Suppressor macrophage treated with lipopolysaccharide for 4 hours (primary cell): ENCODE data around the gene FA2H.
"Not testable (repeated sequence)": the region's sequence is repeated elsewhere in the genome, so short reads cannot be mapped to it uniquely, and the experiment has no call there.

ENCODE experiments used
- DNase-seq: peaks from one replicate; pipeline ENCODE4 v3.0.0-alpha.2; 2020

The FA2H gene

GRCh38 chr16:74668877-74669276 lies 105.7 kb downstream of the FA2H start:
- not testable (repeated sequence) for DNase-seq

DNA sequence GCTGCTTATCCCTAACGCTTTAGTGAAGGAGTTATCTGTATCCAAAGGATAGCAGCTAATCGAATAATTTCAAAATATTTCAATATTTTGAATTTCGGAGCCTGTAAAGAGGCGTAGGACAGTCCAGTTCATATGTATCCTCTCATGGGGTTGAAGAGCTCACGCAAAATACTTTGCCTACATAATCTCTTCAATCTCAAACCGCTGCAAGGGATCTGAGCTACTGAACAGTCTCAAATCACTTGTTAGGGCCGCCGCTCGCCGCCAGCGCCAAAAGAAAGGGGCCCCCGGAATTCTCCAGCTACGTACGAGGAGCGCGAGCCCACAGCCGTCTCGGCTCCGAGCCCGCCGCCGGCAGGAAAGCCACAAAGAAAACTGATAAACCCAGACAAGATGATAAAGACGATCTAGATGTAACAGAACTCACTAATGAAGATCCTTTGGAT lies 107.3 kb downstream of the FA2H start:
- DNase-seq = peak; percentile 17

DNA sequence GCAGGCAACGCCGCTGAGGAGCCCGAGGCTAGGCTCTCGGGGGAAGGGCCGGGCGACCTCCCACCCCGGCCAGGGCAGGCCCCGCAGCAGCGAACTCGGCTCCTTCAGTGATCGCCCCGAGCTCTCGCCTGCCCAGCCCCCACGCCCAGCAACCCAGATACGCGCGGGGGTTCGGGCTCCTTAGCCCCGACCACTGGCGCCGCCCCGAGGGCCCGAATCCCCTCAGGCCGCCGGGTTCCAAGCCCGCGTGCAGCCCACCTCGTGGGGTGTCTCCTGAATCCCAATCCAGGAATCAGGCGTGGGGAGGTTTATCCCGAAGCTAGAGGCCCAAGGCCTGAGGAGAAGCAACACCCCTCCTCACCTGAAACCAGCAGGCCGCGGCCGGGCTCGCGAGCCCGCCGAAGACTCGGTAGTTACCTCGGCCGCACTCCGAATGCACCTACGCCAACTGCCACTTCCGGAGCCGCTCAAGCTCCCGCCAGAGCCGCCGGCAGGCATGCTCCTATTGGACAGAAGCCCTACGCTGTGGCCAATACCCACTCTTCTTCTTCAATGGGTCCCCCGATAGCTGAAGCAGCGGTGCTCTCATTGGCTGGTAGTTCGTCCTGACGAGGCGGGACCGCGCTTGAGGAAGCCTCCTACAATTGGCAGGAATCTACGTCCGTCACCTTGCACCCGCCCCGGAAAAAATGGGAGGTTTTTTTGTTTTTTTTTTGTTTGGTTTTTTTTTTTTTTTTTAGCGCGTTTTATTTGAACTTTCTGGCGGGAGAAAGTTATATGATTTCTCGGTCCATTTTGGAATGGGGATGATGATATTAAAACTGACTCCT lies 108.0 kb downstream of the FA2H start, which contains the start of gene RFWD3:
Gene RFWD3 (minus strand): TSS at position 453 of the 830 bp plus-strand sequence. CDS start 5,428 bp downstream, outside the sequence.
- peak; percentile 98 for DNase-seq

DNA sequence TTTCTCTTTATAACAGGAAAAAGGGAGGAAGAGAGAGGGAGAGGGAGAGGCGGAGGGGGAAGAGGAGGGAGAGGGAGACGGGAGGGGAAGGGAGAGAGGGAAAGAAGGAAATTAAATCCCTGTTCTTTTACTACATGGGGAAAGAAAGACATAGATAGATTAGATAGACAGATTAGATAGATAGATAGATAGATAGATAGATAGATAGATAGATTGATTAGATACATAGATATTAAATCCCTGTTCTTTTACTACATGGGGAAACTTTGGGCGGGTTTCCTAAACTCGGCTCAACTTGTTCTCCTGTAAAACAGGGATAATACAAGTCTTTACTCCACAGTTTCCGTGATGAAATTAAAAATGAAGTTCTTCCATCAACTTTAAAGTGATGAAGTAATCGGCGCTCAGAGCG lies 108.6 kb downstream of the FA2H start:
- no peak for DNase-seq
